T-helper 22 cell (primary cell): ENCODE data around the gene EML4.
"Not testable (repeated sequence)": the region's sequence is repeated elsewhere in the genome, so short reads cannot be mapped to it uniquely, and the experiment has no call there.

Source experiments
- DNase-seq: peaks from one replicate; pipeline ENCODE4 v3.0.0-alpha.2; 2020; ENCODE audit warnings: low read depth

The EML4 gene

DNA sequence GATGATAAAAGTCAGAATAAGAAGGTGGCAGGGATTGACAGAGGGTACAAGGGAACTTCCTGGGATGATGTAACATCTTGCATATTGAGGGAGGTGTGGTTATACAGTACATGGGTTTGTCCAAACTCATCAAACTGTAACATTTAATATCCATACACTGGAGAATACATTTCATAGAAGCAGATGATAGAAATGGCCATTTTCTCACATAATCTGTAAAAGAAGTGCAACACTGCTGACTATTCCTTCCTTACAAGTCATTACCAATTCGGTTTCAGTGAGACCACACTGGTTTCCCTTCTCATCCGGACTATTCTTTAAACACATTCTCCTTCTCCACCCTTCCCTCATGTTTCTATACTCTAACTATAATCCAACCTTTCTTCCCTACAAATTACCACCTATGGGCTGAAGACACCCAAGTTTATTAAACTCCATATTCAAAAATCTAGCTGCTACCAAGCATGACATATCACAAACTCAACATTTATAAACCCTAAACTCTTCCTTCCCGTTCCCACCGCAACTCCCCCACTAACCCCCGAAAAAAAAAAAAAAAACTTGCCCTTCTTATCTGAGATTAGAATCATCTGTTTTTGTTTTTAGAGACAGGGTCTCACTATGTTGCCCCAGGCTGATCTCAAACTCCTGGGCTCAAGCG, 190.3 kb downstream of the EML4 start:
- no peak for DNase-seq

GRCh38 chr2:42359965-42360483, 190.9 kb downstream of the EML4 start:
- no peak for DNase-seq

GRCh38 chr2:42360493-42360889, 191.3 kb downstream of the EML4 start:
- no peak for DNase-seq

DNA sequence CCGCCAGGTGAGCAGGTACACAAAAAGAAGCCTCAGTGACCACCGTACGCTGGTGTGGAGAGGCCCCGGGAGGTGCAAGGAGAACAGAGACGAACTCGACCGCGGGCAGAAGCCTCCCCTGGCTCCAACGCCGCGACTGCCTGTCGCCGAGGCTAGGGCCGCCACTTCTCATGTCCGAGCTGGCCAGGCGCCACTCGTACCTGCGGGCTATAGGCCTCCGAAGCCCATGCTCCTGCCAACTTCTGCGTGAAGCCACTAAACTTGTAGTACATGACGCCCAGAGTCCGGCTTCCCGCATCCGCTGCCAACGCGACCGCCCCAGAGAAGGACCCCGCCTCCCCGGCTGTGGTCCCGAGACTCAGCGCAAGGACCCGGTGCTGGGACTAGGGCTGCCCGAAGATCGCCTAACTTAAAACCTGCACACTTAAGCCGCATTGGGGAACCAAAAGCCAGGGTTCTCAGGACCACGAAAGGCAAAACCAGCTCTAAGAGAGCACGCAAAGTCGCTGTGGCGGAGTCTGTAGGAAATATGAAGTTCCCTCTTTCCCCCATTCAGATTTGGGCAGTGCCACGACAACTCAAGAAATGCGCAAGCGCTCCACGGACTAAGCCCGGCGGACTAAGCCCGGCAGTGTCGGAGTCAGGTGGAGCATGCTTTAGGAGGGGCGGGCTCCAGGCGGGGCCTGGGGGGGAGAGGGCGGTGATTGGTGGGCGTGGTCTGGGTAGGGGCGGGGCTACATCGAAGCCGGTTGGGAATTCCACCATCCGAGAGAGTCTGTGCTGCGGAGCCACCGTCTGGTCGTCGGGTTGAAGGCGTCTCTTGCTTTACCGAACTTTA, 192.0 kb downstream of the EML4 start, which contains the start of gene COX7A2L:
Gene COX7A2L, minus strand, starts transcription at position 328 of the 838 bp plus-strand sequence. Its CDS starts 56 bp downstream, at position 272.
- DNase-seq, result peak; percentile 93

DNA sequence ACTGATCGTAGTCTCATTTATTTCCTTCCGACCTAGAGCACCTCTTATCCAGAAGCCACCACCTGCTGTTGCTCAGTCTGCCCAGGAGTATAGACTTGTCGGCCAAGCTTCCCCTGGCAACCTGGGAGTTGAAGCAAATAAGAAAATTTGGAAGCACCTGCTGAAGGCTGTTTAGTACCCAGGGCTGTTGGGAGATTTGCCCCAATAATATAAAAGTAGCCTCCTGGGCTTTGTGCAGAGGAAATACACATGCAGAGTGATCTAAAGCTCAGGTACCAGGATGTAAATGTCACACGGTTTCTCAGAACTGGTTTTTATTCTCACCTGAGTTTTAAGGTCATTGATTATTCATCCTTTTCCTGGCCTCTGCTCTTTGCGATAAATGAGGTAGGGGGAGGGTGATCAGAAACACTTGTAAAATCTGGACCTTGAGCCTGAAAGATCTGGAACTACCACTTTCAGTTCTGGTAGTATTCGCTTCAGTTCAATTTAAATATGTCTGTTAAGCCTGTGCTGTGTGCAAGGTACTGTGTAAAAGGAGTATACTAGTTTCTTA, 192.7 kb downstream of the EML4 start:
- DNase-seq, result no peak

GRCh38 chr2:42363413-42363812, 194.3 kb downstream of the EML4 start:
- DNase-seq, result no peak

DNA sequence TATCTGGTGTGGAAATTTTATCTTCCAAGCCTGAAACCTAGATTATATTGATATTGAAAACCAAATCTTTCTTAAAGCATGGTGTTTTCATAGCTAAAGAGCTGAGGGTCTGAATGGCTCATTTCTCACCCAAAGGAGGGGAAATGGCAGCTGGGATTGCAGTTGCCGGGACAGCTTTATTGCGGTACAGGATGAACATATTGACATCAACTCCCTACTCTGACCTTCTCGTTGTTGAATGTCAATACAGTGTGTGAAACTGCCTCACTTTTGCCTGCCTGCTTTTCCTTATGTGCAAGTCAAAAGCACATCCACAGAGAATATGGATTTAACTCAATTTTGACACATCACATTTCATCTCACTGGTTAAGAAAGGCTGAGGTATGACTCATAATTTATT, 195.5 kb downstream of the EML4 start:
- no peak for DNase-seq

- DNase-seq, result no peak
Measured at GRCh38 chr2:42366411-42366810, 197.3 kb downstream of the EML4 start.

GRCh38 chr2:42367835-42368234, 198.7 kb downstream of the EML4 start:
- DNase-seq, result no peak

GRCh38 chr2:42368817-42369531, 199.8 kb downstream of the EML4 start:
- no peak for DNase-seq

DNA sequence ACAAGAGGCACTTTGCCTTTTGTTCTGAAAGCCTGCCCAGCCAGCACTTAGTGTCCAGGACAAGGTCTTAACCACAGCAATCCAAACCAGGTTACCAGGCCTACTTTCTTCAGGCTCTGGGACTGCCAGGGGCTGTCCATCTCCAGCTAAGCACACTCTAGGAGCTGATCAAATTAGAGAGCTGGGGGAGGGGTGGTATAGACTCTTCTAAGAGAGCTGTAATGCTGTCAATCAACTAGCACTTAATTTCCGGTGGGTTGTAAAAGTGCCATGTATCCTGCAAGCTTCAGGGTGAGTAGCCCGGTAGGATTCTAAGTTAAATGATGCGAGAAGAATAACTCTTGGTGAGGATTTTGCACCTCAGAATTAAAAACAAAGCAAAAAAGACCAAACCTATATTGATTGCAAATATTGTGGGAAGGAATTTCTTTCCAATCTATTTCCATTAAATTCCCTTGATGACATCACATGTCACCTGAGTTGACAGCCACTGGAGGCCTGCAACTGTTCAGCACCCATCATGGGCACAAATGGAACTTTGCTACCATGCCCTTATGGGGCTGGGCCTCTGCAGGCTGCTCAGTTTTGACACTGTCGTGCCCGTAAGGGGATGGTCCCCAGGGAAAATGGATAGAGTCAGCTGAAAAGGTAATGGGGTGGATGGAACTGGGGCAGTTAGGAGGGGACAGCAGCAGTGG, 200.5 kb downstream of the EML4 start:
- DNase-seq, result no peak

- DNase-seq, result no peak
Measured at GRCh38 chr2:42371611-42372473, 202.7 kb downstream of the EML4 start.

DNA sequence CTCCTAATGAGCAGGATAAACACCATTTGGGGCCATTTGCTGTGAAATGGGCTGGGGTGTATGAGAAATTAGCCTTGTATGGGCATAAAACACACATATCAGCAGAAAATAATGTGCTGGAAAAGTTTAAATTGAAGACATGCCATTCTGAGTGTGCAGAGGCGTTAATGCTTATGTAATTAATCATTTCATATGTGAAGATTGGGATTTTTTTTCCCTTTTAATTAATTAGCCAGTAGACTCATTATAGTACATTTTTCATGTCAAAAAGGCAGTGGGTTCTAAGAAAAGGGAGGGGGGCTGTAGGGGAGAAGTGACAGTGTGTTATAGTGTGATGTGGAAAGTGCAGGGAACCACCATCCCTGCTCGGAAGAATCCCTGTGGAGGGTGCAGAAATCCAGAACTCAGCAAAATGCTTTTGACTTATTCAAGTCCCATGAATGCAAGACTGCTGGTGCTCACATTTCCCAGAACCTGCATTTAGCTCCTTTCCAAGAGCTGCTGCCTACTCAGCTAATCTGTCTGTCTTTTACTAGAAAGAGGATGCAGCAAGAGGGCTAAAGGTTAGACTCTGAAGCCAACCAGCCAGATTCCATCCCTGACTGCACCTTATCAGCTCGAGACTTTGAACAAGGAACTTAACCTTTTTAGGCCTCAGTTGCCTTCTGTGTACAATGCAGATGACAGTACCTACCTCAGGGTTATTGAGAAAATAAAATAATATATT, 203.5 kb downstream of the EML4 start:
- no peak for DNase-seq

GRCh38 chr2:42376758-42377157, 207.6 kb downstream of the EML4 start:
- DNase-seq, result no peak

- DNase-seq, result no peak
Measured at GRCh38 chr2:42378415-42378814, 209.3 kb downstream of the EML4 start.

GRCh38 chr2:42380026-42380425, 210.9 kb downstream of the EML4 start:
- DNase-seq, result not testable (repeated sequence)

- no peak for DNase-seq
Measured at GRCh38 chr2:42382144-42382543, 213.0 kb downstream of the EML4 start.
